Globus pallidus (tissue), 1 donor: Measurements from ENCODE around the gene DCAF15.
"Not testable (repeated sequence)": the region's sequence is repeated elsewhere in the genome, so short reads cannot be mapped to it uniquely, and the experiment has no call there.

ENCODE experiments used
- DNase-seq: peaks from one replicate; pipeline ENCODE4 v3.0.0-alpha.2; 2015; ENCODE audit warnings: low spot score

The DCAF15 gene

DNA sequence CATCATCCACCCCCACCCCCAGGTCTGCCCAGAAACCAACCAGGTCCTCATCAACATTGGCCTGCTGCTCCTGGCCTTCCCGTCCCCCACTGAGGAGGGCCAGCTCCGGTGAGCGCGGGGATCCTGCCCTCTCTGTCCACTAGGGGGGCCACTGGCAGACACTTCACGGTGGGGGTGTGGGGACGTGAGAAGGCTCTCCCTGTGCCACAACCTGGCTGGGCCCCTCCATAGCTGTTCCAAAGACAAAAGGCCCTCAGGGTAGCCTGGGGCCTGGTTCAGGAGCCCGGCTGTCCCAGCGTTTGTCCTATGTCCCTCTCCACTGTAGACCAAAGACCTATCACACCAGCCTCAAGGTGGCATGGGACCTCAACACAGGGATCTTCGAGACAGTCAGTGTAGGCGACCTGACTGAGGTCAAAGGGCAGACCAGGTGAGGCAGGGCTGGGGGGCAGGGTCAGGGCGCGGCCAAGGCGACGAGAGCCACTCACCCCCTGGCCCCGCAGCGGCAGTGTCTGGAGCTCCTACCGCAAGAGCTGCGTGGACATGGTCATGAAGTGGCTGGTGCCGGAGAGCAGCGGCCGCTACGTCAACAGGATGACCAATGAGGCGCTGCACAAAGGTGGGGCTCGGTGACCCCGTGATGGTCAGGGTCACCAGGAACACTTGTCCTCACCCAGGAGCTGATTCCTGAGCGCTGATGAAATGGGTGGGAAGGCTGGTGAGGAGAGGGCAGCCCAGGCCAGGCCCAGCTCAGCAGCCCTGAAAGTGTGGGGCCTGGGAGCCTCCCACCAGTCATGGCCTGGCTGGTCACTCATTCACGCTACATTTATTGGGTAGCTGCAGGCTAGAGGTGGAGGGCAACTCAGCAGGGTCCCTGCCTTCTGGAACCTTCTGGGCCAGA lies 7.9 kb downstream of the DCAF15 start:
- no peak for DNase-seq

DNA sequence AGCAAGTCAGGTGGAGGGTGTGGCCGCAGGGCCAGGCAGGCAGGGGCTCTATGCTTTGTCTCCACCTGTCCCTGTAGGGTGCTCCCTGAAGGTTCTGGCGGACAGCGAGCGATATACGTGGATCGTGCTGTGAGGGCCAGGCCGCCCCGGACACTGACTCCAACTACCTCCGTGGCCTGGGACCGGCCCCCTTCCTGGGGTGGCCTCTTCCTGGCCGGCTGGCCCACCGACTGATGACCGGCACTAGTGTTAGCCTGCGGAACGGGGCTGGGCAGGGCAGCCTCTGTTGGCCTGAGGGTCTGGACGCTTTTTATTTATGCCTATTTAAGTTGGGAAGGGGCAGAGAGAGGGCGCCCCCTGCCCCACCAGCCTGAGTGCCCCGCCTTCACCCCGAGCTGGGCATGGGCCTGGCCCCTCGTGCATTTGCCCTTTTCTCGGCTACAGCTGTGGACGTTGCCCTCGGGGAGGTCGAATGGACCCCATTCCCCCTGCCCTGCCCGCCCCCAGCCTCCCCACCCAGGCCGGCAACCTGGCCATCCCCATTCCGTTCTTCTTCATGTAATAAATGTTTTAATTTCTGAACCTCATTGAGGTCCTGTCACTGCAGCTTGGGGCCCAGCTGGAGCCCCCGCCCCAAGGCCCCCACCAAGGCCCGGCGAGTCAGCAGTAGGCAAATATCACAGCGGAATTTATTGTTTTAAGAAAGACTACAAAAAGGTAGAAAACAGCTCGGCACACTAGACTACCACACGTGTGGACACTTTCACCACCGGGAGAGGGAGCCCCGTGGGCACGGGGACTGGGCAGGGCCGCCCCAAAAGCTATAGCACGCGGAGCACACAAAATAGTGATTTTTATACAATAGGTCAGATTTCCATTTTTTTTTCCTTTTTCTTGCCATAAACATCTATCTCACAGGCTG lies 8.8 kb downstream of the DCAF15 start:
- DNase-seq = no peak

GRCh38 chr19:13961826-13962698 lies 9.8 kb downstream of the DCAF15 start:
- DNase-seq = no peak

GRCh38 chr19:13962699-13963602 lies 10.6 kb downstream of the DCAF15 start:
- DNase-seq = no peak

DNA sequence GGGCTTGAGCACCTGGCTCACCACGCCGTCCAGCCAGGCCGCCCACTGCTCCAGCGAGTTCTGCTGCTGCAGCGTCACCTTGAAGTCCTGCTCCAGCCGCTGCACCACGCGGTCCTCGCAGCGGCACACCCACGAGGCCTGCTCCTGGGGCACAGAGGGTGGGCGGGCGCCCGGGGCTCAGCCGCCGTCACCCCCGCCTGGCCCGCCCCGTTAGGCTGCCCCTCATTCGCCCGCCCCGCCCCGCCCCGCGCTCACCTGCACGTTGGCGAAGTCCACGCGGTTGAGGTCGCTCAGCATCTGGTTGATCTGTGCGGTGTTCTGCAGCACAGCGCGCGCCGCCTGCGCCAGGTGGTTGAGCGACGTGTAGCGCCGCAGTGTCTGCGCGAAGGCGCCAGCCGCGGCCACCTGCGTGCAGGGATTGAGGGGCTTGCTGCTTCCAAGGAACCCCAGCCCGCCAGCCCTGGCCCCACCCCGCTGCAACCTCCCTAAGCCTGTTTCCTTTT lies 11.3 kb downstream of the DCAF15 start:
- no peak for DNase-seq

GRCh38 chr19:13964776-13965175 lies 12.5 kb downstream of the DCAF15 start:
- DNase-seq = no peak

DNA sequence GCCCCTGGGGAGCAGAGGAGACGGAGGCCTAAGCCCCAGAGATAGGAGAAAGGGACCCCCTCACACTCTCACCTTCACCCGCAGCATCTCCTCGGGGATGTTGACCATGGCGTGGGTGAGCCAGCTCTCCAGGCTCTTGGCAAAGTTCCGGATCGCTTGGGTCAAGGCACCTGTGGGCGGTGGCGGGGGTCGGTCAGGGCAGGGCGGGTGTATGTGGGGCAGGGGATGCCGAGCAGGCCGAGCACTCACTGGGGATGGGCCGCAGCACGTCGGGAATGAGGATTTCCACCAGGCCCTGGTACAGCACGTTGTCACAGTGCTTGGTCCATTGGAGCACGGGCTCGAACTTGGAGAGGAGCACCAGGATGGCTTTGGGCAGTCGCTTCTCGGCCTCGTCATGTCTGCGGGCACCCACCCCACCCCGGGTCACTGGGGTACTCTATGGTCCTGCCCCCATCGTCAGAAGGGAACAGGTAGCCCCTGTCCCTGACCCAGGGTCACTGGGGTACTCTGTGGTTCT lies 13.1 kb downstream of the DCAF15 start:
- DNase-seq = no peak

- DNase-seq = no peak
Measured at GRCh38 chr19:13965926-13966683, 13.8 kb downstream of the DCAF15 start.

DNA sequence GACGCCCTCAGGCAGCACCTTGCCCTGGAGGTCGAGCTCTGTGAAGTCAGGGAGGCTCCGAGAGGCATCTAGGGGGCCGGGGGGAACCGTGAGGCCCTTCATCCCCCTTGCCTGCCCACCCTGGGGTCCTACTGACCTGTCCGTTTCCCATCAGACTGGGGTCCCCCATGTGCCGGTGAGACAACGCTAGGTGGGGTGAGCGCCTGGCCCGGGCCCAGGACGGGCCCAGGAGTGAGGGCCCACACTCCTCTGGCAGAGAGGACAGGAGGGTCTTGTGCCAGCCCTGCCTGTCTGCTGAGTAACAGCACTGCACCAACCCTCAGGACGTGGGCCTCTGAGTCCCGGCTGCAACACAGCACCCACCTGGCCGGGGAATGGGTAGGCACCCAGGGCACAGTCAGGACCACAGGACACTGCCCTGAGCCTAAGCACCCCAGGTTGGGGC lies 14.4 kb downstream of the DCAF15 start:
- no peak for DNase-seq

GRCh38 chr19:13967206-13967605 lies 14.9 kb downstream of the DCAF15 start:
- not testable (repeated sequence) for DNase-seq

GRCh38 chr19:13968383-13968935 lies 16.1 kb downstream of the DCAF15 start:
- DNase-seq = no peak

- no peak for DNase-seq
Measured at GRCh38 chr19:13968999-13969398, 16.7 kb downstream of the DCAF15 start.

GRCh38 chr19:13969897-13970296 lies 17.6 kb downstream of the DCAF15 start:
- no peak for DNase-seq

GRCh38 chr19:13971868-13972267 lies 19.6 kb downstream of the DCAF15 start:
- DNase-seq = not testable (repeated sequence)

GRCh38 chr19:13972368-13973155 lies 20.3 kb downstream of the DCAF15 start:
- no peak for DNase-seq

DNA sequence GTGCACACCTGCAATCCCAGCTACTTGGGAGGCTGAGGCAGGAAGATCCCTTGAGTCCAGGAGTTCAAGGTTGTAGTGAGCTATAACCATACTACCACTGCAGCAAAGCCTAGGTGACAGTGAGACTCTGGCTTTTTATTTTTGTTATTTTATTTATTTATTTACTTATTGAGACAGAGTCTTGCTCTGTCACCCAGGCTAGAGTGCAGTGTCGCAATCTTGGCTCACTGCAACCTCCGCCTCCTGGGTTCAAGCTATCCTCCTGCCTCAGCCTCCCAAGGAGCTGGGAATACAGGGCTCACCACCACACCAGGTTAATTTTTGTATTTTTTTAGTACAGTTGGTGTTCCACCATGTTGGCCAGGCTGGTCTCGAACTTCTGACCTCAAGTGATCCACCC lies 21.2 kb downstream of the DCAF15 start:
- DNase-seq = not testable (repeated sequence)

DNA sequence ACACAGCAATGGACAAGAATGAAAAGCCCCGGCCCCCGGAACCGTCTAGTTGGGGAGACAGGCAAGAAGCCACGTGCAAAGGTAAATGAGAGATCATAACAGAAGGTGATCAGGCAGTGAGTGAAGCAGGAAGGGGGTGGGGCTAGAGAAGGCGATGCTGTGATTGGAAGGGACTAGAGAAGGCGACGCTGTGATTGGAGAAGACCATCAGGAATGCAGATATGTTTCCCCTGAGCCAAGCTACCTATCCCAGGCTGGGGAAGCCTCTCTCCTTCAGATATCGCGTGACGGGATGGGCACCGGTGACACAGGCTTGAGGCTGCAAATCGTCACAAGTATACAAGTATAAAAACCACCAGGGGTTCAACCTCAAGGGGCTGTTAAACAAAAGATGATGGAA lies 21.8 kb downstream of the DCAF15 start:
- no peak for DNase-seq

GRCh38 chr19:13975870-13976269 lies 23.6 kb downstream of the DCAF15 start:
- no peak for DNase-seq
